ENCODE data around the gene DMRT1.

The DMRT1 gene

GRCh38 chr9:1005043-1005667, 163.7 kb downstream of the DMRT1 start:
- Histone ChIP-seq H4K20me1 (no peaks in the 10 kb centered on the region), H3K9ac (no peak overlapping the region), H3K4me2 (no peak overlapping the region), H3K4me1 (peaks cover 5% of the 10 kb centered on the region; the same call in 1 of the 2 replicates), H3K27me3 (no peaks in the 10 kb centered on the region), H3K4me3 (no peak overlapping the region), H3K9me3 (no peaks in the 10 kb centered on the region), H3K36me3 (no peaks in the 10 kb centered on the region), H3K27ac (no peak overlapping the region)
- TF ChIP-seq Cebpa-rat (IDR thresholded peaks at IDR 0.05) = no peak

- no peak overlapping the region for H3K4me2 ChIP-seq
- H4K20me1 ChIP-seq = no peaks in the 10 kb centered on the region
- no peak overlapping the region for H3K4me3 ChIP-seq
- peaks cover 6% of the 10 kb centered on the region; the same call in 1 of the 2 replicates for H3K4me1 ChIP-seq
- no peak overlapping the region for H3K27ac ChIP-seq
- no peak overlapping the region for H3K9ac ChIP-seq
- H3K9me3 ChIP-seq = no peaks in the 10 kb centered on the region
- H3K36me3 ChIP-seq = no peaks in the 10 kb centered on the region
- TF ChIP-seq Cebpa-rat (IDR thresholded peaks at IDR 0.05) = no peak
- H3K27me3 ChIP-seq = no peaks in the 10 kb centered on the region
These were observed 165.8 kb downstream of the DMRT1 start for GRCh38 chr9:1007312-1007711.

GRCh38 chr9:1008216-1008615, 166.7 kb downstream of the DMRT1 start:
- H3K9me3 ChIP-seq = no peaks in the 10 kb centered on the region
- peaks cover 6% of the 10 kb centered on the region; the same call in 1 of the 2 replicates for H3K4me1 ChIP-seq
- no peaks in the 10 kb centered on the region for H4K20me1 ChIP-seq
- H3K4me2 ChIP-seq = no peak overlapping the region
- no peaks in the 10 kb centered on the region for H3K27me3 ChIP-seq
- no peaks in the 10 kb centered on the region for H3K36me3 ChIP-seq
- no peak overlapping the region for H3K9ac ChIP-seq
- no peak overlapping the region for H3K4me3 ChIP-seq
- no peak for TF ChIP-seq Cebpa-rat (IDR thresholded peaks at IDR 0.05)
- no peak overlapping the region for H3K27ac ChIP-seq

- H3K9me3 ChIP-seq = no peaks in the 10 kb centered on the region
- no peak for TF ChIP-seq Cebpa-rat (IDR thresholded peaks at IDR 0.05)
- no peaks in the 10 kb centered on the region for H3K36me3 ChIP-seq
- H4K20me1 ChIP-seq = no peaks in the 10 kb centered on the region
- no peak overlapping the region for H3K4me2 ChIP-seq
- H3K27ac ChIP-seq = no peak overlapping the region
- H3K9ac ChIP-seq = no peak overlapping the region
- no peak overlapping the region for H3K4me3 ChIP-seq
- no peaks in the 10 kb centered on the region for H3K27me3 ChIP-seq
- H3K4me1 ChIP-seq = peaks cover 6% of the 10 kb centered on the region; the same call in 1 of the 2 replicates
These were observed 167.7 kb downstream of the DMRT1 start for GRCh38 chr9:1009101-1009707.

GRCh38 chr9:1013021-1013420, 171.5 kb downstream of the DMRT1 start:
- H3K27ac ChIP-seq = no peak overlapping the region
- no peaks in the 10 kb centered on the region for H3K36me3 ChIP-seq
- H4K20me1 ChIP-seq = no peaks in the 10 kb centered on the region
- H3K27me3 ChIP-seq = no peaks in the 10 kb centered on the region
- H3K9ac ChIP-seq = no peak overlapping the region
- no peak for TF ChIP-seq Cebpa-rat (IDR thresholded peaks at IDR 0.05)
- H3K4me2 ChIP-seq = no peak overlapping the region
- no peaks in the 10 kb centered on the region for H3K9me3 ChIP-seq
- H3K4me1 ChIP-seq = peaks cover 6% of the 10 kb centered on the region; the same call in 1 of the 2 replicates
- H3K4me3 ChIP-seq = no peak overlapping the region

GRCh38 chr9:1014225-1014624, 172.7 kb downstream of the DMRT1 start:
- H3K4me1 ChIP-seq = peaks cover 6% of the 10 kb centered on the region; the same call in 1 of the 2 replicates
- no peak overlapping the region for H3K9ac ChIP-seq
- no peaks in the 10 kb centered on the region for H3K36me3 ChIP-seq
- H3K27ac ChIP-seq = no peak overlapping the region
- TF ChIP-seq Cebpa-rat (IDR thresholded peaks at IDR 0.05) = no peak
- no peaks in the 10 kb centered on the region for H3K27me3 ChIP-seq
- H4K20me1 ChIP-seq = no peaks in the 10 kb centered on the region
- H3K4me2 ChIP-seq = no peak overlapping the region
- no peak overlapping the region for H3K4me3 ChIP-seq
- H3K9me3 ChIP-seq = no peaks in the 10 kb centered on the region

GRCh38 chr9:1014640-1015039, 173.1 kb downstream of the DMRT1 start:
- H3K4me2 ChIP-seq = no peak overlapping the region
- H3K4me1 ChIP-seq = peaks cover 6% of the 10 kb centered on the region; the same call in 1 of the 2 replicates
- no peak overlapping the region for H3K9ac ChIP-seq
- no peaks in the 10 kb centered on the region for H3K36me3 ChIP-seq
- TF ChIP-seq Cebpa-rat (IDR thresholded peaks at IDR 0.05) = no peak
- H3K9me3 ChIP-seq = no peaks in the 10 kb centered on the region
- no peak overlapping the region for H3K4me3 ChIP-seq
- H3K27me3 ChIP-seq = no peaks in the 10 kb centered on the region
- H4K20me1 ChIP-seq = no peaks in the 10 kb centered on the region
- H3K27ac ChIP-seq = no peak overlapping the region

GRCh38 chr9:1018121-1018520, 176.6 kb downstream of the DMRT1 start:
- no peaks in the 10 kb centered on the region for H4K20me1 ChIP-seq
- no peak for TF ChIP-seq Cebpa-rat (IDR thresholded peaks at IDR 0.05)
- H3K27me3 ChIP-seq = no peaks in the 10 kb centered on the region
- H3K4me2 ChIP-seq = no peak overlapping the region
- H3K9me3 ChIP-seq = peaks cover 12% of the 10 kb centered on the region
- no peaks in the 10 kb centered on the region for H3K4me1 ChIP-seq
- no peak overlapping the region for H3K27ac ChIP-seq
- no peaks in the 10 kb centered on the region for H3K36me3 ChIP-seq
- no peak overlapping the region for H3K9ac ChIP-seq
- no peak overlapping the region for H3K4me3 ChIP-seq

Measured in BLaER1 (cell line).